Fibroblast of lung (primary cell): ENCODE results near the gene PAQR6. TPM values are rescaled to one million over a fixed set of nuclear protein-coding genes. Genes with fewer than 3 reads are reported as not detected.

Experiments used
- polyA plus RNA-seq, 2 donors: library from polyadenylated mRNA; depleted of rRNA in 1 of 2; stranded (reverse) in 1 of 2; unstranded in 1 of 2; fragments of >200 nt; gene quantifications; 2 replicates each; pipeline ENCODE4 v1.2.1, GENCODE V29; 2011 to 2012; ENCODE audit warnings: missing spikeins in 1 of 2
- total RNA-seq: library from RNA; depleted of rRNA; stranded (reverse); fragments of >200 nt; gene quantifications from 2 replicates; pipeline ENCODE4 v1.2.1, GENCODE V29; 2014

The PAQR6 gene
- total and polyA plus RNA-seq, 2 donors (not counting 1 experiment from before 2014, with no cell fraction given), result 0.17 to 0.33 TPM

Other genes starting within 250 kb of the PAQR6 start
- gene SSR2, start 227.1 kb downstream of the PAQR6 start, total RNA-seq, result 304 and 455 TPM in 2 replicates
- 673 and 941 TPM in 2 replicates for gene SSR2, start 227.1 kb downstream of the PAQR6 start, polyA plus RNA-seq
- gene UBQLN4, start 194.3 kb downstream of the PAQR6 start, total RNA-seq, result 8.7 and 11.1 TPM in 2 replicates
- gene UBQLN4, start 194.3 kb downstream of the PAQR6 start, polyA plus RNA-seq, result 12.5 and 26.0 TPM in 2 replicates
- gene LAMTOR2, start 193.3 kb downstream of the PAQR6 start, total RNA-seq, result 75.0 and 84.7 TPM in 2 replicates
- gene LAMTOR2, start 193.3 kb downstream of the PAQR6 start, polyA plus RNA-seq, result 56.3 and 59.0 TPM in 2 replicates
- not detected in 2 replicates for gene RAB25, start 186.9 kb downstream of the PAQR6 start, total RNA-seq
- not detected in 2 replicates for gene RAB25, start 186.9 kb downstream of the PAQR6 start, polyA plus RNA-seq
- 1.5 and 1.7 TPM in 2 replicates for gene MEX3A, start 165.6 kb downstream of the PAQR6 start, total RNA-seq
- gene MEX3A, start 165.6 kb downstream of the PAQR6 start, polyA plus RNA-seq, result 0.96 and 2.1 TPM in 2 replicates
- gene LMNA, start 133.3 kb downstream of the PAQR6 start, total RNA-seq, result 780 and 1,150 TPM in 2 replicates
- 613 and 813 TPM in 2 replicates for gene LMNA, start 133.3 kb downstream of the PAQR6 start, polyA plus RNA-seq
- gene SEMA4A, start 94.5 kb downstream of the PAQR6 start, total RNA-seq, result 0.77 and 0.99 TPM in 2 replicates
- 0.24 and 0.27 TPM in 2 replicates for gene SEMA4A, start 94.5 kb downstream of the PAQR6 start, polyA plus RNA-seq
- 5.4 and 8.4 TPM in 2 replicates for gene SLC25A44, start 54.0 kb downstream of the PAQR6 start, total RNA-seq
- gene SLC25A44, start 54.0 kb downstream of the PAQR6 start, polyA plus RNA-seq, result 32.1 and 35.4 TPM in 2 replicates
- gene PMF1, start 35.0 kb downstream of the PAQR6 start, total RNA-seq, result 21.6 and 24.1 TPM in 2 replicates
- 46.8 and 57.6 TPM in 2 replicates for gene PMF1, start 35.0 kb downstream of the PAQR6 start, polyA plus RNA-seq
- 0.26 and 0.50 TPM in 2 replicates for gene BGLAP, start 5.9 kb downstream of the PAQR6 start, total RNA-seq
- gene BGLAP, start 5.9 kb downstream of the PAQR6 start, polyA plus RNA-seq, result 0.12 and 0.34 TPM in 2 replicates
- gene SMG5, start 34.8 kb upstream of the PAQR6 start, total RNA-seq, result 47.3 and 65.9 TPM in 2 replicates
- gene SMG5, start 34.8 kb upstream of the PAQR6 start, polyA plus RNA-seq, result 18.6 and 21.6 TPM in 2 replicates
- 2.8 and 3.6 TPM in 2 replicates for gene TMEM79, start 36.3 kb upstream of the PAQR6 start, total RNA-seq
- 1.1 and 1.5 TPM in 2 replicates for gene TMEM79, start 36.3 kb upstream of the PAQR6 start, polyA plus RNA-seq
- gene GLMP, start 47.6 kb upstream of the PAQR6 start, total RNA-seq, result 71.9 and 93.5 TPM in 2 replicates
- gene GLMP, start 47.6 kb upstream of the PAQR6 start, polyA plus RNA-seq, result 40.4 and 46.3 TPM in 2 replicates
- gene VHLL, start 51.3 kb upstream of the PAQR6 start, total RNA-seq, result not detected in 2 replicates
- not detected in 2 replicates for gene VHLL, start 51.3 kb upstream of the PAQR6 start, polyA plus RNA-seq
- 391 and 397 TPM in 2 replicates for gene CCT3, start 90.2 kb upstream of the PAQR6 start, total RNA-seq
- gene CCT3, start 90.2 kb upstream of the PAQR6 start, polyA plus RNA-seq, result 251 and 407 TPM in 2 replicates
- gene TSACC, start 90.5 kb upstream of the PAQR6 start, total RNA-seq, result 0.50 TPM in 1 of 2 replicates, not detected in the other
- gene TSACC, start 90.5 kb upstream of the PAQR6 start, polyA plus RNA-seq, result 0.50 and 0.54 TPM in 2 replicates
- not detected in 2 replicates for gene RHBG, start 121.2 kb upstream of the PAQR6 start, total RNA-seq
- gene RHBG, start 121.2 kb upstream of the PAQR6 start, polyA plus RNA-seq, result not detected in 2 replicates